GM21576 (cell line): ENCODE data around the gene TMEM141.
A peak's percentile ranks its signal among the peaks of the same experiment; 100 is the strongest.

ENCODE experiments used
- ATAC-seq: cut with Tn5 transposase; IDR thresholded peaks from one replicate; pipeline ENCODE4 v1.9.1; 2021; ENCODE audit warnings: mild to moderate bottlenecking, moderate library complexity; ENCODE audit not compliant: unreplicated experiment

TMEM141 gene

DNA sequence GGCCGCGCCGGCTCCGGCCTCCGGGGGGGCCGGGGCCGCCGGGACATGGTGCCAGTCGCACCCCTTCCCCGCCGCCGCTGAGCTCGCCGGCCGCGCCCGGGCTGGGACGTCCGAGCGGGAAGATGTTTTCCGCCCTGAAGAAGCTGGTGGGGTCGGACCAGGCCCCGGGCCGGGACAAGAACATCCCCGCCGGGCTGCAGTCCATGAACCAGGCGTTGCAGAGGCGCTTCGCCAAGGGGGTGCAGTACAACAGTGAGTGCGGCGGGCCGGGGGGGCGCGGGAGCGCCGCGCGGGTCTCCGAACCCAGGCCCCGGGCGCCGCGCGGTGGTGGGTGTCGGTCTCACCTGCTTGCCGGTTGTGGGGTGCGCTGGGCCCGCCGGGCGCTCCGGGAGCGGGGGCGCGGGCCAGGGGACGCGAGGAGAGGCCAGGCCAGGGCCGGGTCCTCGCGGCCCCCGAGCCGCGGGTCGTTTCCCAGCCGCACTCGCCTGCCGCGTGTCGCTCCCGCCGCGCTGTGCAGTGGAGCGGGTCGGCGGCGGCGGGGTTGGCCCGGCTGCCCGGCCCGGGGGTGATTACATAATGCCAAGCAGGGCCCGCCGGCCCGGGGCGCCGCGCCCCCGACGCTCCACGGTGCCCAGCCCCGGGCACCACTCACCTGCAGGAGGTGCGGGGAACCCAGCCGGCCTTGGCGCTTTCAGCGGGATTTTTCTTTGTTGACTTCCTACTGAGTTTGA, 17.1 kb downstream of the TMEM141 start:
- ATAC-seq: peak; percentile 17

DNA sequence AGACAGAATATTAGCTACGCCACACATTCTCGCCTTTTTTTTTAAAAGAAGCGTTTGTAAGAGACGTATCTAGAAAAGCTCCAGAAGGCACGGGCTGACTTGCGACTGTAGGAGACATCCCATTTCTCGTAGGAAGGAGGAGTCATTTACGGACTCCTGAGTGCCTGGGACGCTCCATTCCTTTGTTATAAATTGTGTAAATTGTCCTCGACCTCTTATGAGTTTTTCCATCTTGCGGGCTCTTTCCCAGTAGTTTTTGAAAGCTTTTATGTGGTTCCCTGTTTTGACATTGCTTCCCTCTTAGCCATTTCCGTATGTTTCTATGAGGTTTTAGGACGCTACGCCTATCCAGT, 17.6 kb downstream of the TMEM141 start:
- ATAC-seq: no peak

DNA sequence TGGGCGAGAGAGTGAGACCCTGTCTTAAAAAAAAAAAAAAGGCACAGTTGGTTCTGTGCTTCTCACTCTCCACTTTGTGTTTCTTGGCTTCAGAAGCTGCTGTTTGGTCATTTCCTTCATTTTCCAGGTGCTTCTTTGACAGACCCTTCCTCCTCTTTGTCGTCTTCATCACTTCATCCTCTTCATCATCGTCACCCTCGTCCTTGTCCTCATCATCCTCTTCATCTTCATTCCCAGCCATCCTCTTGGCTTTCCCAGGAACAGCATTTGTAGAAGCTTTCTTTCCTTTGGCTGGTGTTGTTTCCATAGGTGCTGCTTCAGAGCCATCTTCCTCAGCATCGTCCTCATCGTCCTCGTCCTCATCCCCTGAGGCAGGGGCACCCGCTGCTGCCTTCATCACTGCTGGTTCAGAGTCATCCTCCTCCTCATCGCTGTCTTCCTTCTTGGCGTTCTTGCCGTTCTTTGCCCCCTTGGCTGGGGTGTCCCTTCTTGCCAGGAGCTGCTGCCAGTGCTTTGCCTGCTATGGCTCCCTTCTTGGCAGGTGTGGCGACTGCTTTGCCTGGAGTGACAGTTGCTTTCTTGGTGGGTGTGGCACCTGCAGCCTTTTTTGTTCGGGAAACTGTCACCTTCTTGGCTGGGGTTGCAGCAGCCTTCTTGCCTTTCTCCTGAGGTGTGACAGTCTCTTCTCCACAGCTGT, 23.7 kb downstream of the TMEM141 start:
- ATAC-seq: no peak

DNA sequence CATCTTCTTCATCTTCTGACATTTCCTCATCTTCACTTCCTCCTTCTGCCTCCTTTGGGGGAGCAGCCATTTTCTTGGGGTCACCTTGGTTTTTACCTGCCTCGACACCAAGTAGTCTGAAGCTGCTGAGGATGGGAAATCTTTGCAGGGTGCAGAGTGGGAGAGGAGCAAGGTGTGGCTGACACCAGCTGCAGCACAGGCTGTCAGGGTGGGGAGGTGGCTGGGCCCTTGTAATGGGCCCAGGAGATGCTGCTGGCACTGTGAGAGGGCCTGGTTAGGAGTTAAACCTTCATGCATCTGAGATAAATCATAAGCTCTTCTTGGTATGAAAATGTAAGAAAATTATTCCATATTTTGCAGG, 24.3 kb downstream of the TMEM141 start:
- no peak for ATAC-seq

DNA sequence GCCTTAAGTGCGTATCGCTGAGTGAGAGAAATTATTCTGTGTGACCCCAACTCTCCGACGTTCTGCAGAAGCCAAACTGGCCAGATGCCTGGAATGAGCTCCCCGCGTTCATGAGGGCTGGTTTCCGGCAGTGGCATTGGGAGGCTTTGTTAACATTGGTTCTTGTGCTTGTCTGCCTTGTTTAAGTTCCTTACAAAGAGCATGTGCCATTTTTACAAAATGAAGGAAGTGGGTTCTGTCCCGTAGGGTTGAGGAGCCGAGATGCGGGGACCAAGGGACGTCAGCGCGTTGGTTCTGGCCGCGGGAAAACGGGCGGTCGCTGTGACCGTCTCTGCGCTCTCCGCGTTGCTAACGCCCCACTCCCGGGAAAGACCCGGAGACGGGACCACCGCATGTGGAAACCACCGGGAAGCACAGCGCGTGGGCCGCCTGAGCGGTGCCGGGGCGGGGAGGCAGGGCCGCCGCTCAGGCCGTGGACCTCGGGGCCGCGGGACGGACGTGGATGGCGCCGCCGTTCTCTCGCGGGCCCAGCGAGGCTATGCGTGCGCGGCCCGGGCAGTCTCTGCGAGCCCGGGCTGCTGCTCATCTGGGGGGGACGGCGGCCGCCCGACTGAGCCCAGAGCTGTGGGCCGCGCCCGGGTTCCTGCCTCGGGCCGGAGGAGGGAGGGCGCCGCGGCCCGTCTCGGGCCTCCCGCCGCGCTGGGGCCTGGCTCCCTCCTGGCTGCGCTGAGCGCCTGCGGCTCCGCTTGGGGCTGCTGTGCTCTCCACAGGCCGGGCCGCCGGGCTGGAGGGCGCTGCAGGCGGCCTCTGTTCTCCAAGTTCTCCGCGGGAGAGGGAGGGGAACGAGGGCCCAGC, 30.1 kb downstream of the TMEM141 start:
- ATAC-seq: no peak

DNA sequence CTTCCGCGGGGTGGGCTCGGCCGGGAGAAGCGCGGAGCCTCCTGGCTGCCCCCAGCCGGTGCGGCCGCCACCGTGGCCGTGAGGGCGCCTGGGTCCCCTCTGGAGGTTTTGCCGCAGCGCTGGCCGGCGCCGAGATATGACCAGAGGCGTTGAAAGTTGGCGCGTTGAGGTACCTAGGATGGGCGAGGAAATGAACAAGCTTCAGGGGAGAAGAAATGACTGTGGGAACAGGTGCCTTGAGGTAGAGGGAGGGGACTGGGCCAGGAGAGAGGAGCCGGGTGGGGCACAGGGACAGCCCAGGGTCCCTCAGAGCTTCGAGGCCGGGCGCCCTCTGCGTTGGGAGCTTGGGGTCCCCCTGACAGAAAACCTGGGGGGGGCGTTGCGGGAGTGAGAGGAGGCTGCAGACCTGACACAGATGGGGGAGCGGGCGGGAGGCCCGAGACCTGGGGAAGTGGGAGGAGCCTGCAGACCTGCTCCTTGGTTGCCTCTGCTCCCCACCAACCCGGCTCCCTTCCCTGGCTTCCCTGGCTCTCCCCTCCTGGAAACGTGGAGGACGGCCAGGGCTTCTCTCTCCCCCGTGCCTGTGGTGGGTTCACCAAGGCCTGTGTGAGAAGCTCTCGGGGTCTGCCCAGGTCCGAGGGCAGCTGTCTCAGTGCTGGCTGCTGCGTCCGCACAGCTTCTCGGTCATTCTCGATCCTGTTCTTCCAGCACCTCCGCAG, 30.8 kb downstream of the TMEM141 start:
- ATAC-seq: no peak

DNA sequence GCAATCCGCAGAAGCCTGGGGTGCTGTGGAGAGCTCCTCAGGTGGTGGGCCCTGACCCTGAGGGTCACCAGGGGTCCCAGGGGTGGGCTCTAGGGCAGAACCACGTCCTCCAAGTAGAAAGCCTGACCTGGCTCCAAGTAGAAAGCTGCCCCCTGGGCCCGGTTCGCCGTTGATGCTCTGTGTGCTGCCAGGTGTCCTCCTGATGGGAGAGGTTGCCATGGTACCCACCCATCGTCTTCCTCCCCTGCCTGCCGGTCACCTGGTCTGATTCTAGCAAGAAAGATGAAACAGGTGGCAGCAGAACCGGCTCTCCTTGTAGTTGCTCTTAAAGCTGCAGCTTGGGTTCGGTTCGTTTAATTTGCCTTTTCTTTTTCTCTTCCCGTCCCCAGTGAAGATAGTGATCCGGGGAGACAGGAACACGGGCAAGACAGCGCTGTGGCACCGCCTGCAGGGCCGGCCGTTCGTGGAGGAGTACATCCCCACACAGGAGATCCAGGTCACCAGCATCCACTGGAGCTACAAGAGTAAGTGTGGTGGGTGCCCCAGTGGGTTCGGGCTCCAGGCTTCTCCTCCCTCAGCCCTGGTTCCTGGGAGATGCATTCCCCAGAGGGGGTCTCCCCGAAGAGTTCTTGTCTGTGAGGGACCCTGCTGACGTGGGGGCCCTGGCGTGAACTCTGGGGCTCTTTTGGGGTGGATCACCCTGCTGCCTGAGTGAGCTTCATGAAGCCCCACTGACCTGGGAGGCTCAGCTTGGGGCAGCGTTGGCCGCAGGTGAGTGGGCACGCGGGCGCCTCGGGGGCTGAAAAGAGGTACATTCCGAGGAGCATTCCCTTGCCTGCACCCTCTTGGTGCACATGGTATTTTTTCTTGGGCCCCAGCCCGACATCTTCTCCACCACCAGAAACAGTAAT, 32.2 kb downstream of the TMEM141 start:
- no peak for ATAC-seq

DNA sequence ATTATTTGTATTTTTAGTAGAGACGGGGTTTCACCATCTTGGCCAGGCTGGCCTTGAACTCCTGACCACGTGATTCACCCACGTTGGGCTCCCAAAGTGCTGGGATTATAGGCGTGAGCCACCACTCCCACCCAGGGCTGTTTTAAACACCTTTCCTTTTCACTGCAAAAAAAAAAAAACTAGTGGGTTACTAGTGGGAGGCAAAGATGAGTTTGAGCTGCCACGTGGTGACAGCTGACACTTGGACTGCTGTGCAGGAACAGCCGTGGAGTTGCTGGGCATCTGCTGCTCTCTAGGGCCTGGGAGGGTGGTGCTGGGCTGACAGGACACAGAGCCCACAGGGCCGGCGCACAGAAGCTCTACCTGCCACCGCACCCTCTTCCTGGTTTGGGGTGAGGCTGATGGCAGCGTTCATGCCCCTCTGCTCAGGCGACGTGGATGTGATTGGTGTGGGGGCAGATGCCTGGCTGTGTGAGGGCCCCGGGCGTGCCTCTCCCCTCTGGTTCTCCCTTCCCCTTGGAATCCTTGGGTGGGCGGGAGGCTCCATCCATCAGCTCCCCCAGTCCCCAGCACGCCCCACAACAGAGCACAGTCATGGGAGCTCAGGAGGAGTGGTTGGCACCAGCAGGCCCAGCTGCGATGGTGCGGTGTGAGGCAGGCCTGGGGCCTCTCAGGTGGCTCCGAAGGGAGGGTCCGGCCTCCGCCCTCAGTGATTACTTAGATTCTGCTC, 33.5 kb downstream of the TMEM141 start:
- ATAC-seq: no peak

DNA sequence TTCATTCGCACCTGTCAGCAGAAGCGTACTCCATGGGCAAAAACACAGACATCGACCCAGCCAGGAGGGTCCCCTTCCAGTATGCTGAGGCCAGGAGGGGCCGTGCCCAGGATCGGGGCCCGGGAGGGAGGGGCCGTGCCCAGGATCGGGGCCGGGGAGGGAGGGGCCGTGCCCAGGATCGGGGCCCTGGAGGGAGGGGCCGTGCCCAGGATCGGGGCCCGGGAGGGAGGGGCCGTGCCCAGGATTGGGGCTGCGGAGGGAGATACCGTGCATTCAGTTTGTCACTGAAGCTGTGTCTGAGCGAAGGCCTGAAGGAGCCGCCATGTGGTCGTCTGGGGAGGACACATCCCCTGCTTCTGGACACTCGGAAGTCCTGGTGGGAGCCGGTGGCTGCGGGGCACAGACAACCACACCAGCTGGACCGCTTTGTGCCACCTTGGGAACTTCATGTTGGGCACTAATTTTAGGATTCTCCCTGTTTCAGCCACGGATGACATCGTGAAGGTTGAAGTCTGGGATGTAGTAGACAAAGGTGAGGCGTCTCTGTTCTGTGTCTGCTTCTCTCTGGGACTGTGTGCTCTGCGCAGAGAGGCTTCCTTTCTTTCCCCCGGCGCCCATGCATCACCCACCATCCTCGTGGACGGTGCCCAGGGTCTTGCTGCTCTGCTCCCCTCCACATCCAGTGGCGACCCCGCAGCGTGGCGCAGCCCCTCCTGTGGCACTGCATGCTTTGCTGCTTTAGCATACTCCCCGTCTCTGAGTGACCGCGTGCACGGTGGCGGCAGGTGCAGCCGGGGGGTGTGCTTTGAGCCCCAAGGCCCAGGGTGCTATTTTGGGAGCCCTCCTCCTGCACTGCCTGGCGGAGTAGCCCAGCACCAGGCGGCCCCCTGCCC, 34.4 kb downstream of the TMEM141 start:
- no peak for ATAC-seq

DNA sequence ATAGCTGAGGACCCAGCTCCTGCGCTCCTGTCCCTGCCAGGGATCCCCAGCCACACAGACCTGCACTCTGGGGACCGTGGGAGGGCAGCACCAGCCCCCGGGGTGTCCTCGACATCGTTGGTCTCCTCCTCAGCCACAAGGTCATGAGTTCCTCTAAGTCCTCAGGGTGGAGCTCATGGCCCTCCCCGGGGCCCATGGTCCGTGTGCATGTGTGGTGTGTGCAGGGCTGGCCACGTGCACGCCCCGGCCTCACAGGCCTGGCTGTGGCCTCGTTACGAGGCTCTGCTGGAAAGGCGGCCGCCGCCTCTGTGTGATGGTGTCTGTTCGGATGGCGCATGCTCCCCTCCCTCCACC, 35.0 kb downstream of the TMEM141 start:
- ATAC-seq: no peak

DNA sequence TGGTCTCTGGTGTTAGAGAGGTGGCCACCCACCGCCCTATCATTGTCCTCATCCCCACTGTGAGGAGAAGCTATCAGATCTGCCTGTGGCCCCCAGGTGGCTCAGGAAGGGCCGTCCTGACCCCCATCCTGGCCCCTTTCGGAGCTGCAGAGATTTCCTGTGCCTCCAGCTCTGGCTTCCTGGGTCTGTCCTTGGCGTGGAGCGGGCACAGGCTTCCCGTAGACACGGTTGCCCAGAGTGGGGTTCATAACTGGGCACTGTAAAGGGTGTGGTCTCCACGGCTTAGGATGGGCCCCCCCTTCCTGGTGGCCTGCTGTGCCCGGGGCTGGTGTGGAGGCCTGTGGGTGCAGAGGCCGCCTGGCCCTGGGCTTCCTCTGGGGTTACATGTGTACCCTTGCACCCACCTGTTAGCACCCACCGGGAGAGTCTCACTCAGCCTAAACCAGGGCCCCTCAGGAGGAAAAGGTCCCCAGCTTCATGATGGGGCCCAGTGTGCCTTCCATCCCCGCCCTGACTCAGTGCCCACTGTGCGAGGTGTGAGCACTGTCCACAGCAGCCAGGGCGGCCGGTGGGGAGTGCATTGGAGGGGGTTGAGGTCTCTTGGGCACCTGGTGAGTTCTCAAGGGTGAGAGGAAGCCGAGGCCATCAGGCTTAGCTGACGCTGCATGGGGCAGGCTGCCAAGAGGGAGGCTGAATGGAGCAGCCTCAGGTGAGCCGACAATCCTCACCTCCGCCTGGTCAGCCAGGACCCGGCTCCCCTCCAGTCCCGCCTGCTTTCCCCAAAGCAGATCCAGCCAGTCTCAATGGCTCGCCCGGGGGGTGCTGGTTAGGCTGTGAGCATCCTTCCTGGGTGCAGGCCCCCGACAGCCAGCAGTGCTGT, 35.8 kb downstream of the TMEM141 start:
- ATAC-seq: no peak

DNA sequence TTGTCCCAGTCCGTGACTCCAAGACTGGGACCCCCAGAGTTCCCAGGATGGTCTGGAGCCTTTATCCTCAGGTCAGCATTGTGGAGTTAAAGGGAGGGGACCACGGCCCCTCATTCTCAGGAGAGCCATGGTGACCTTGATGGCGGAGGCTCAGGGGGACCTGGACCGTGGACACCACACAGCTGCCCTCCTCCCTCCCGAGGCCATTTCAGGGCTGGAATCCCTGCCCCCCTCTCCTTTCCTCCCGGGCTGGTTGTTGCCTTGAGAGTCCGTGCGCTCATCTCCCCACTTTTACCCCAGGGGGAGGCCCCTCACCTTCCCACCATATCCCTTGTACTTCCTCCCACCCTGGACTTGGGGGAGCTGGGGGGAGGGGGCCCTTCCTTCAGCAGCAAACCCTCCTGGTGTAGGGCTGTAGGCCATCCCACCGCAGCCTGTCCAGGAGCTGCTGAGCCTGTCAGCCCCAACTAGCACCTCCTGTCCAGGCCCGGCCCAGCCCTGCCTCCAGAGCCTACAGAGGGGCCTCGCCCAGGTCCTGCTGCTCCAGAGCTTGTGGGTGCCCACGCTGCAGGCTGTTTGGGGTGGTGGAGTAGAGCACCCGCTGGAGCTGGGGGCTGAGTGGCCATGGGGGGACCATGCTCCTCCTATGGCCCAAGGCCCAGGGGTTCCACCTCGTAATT, 36.8 kb downstream of the TMEM141 start:
- no peak for ATAC-seq

DNA sequence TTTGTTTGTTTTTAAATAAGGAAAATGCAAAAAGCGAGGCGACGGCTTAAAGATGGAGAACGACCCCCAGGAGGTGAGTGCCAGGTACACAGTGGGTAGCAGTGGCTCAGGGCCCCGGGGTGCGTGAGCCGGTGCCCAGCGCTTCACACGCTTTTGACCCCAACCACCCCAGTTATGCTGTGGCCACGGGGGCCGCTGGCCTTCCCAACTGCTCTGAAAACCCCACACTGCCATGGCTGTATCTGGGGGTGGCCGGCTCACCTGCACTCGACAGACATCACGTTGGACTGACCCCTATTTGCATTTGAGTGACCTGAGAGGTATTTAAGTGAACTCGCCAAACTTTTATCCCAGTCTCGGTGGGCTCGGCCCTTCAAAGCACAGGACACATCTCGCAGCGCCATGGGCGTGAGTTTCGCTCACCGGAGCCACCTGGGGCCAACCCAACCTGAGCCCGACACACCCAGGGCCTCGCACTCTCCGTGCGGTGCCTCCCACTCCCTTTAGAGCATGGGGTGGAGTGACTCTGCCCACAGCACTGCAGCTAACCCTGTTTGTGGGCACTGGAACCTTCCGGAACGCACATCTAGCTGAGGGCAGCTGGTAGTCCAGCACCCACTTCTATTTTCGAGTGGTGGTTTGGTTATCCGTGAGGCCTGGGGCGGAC, 37.5 kb downstream of the TMEM141 start:
- ATAC-seq: no peak

DNA sequence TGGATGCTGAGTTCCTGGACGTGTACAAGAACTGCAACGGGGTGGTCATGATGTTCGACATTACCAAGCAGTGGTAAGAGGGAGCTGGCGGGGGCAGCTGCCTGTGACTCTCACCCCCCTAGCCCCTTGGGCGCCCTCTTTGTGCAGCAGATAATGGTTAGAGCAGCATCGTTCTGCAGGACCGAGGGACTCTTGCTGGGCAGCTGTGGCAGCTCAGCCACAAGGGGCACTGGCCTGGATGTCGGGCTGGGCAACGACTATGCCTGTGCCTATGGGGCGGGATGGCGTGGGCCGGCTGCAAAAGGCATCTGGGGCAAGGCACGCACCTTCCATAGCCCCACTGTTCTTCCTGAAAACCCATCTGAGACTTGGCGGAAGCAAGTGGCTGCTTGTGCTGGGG, 38.3 kb downstream of the TMEM141 start:
- ATAC-seq: no peak

DNA sequence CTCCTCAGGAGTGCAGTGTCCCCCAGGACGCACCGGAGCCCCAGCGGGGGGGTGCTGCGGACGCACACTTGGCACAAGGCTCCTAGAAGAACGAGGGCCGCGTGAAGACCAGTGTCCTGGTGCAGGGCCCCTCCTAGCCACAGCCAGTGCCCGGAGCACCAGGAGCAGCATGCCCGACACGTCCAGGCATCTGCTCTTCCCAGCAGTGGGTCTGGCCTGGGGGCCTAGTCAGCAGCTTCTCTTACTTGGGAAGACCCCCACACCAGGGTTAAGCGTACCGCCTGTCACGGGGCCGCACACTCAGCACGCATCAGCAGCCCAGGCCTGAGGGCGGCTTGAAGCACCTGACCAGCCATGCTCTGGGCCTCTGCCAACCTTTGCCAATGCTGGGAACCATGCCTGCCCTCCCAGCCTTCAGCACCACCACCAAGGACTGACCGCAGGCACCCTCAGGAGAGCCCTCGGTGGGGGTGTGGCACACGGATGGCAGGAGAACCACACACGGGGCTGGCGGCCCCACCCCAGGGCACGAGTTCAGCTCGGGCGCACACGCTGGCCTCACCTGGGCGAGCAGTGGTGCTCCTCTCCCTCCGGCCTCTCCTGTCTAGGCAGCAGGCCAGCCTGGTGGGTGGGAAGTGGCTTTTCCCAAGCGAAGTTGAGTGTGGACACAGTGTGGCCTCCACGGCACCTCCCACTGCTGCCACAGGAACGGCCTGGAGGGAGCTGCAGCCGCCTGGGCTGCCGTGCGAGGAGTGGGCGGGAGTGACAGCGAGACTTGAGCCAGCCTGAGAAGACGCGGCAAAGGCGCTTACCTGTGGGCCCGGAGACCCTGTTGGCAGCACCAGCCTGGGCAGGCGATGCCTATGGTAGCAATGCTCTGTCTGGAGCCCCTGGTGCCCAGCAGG, 39.1 kb downstream of the TMEM141 start:
- no peak for ATAC-seq
